GM18502 (cell line): ENCODE measurements around the gene MED13L.
"Not testable (repeated sequence)": the region's sequence is repeated elsewhere in the genome, so short reads cannot be mapped to it uniquely, and the experiment has no call there.

Experiments used
- ATAC-seq: cut with Tn5 transposase; IDR thresholded peaks from one replicate; pipeline ENCODE4 v1.9.1; 2021; ENCODE audit warnings: mild to moderate bottlenecking; ENCODE audit not compliant: unreplicated experiment, poor library complexity

Gene MED13L

GRCh38 chr12:115993737-115994136 is 283.8 kb downstream of the MED13L start:
- no peak for ATAC-seq

GRCh38 chr12:115990241-115990640 is 287.3 kb downstream of the MED13L start:
- ATAC-seq, result no peak

- no peak for ATAC-seq
These were observed 288.6 kb downstream of the MED13L start for GRCh38 chr12:115988625-115989563.

GRCh38 chr12:115988212-115988611 is 289.3 kb downstream of the MED13L start:
- ATAC-seq, result no peak

GRCh38 chr12:115984616-115985015 is 292.9 kb downstream of the MED13L start:
- ATAC-seq, result no peak

GRCh38 chr12:115983226-115983798 is 294.2 kb downstream of the MED13L start:
- ATAC-seq, result no peak

- ATAC-seq, result no peak
These were observed 297.2 kb downstream of the MED13L start for GRCh38 chr12:115980339-115980738.

- no peak for ATAC-seq
These were observed 297.6 kb downstream of the MED13L start for GRCh38 chr12:115979851-115980250.

GRCh38 chr12:115979351-115979750 is 298.1 kb downstream of the MED13L start:
- no peak for ATAC-seq

- not testable (repeated sequence) for ATAC-seq
These were observed 300.7 kb downstream of the MED13L start for GRCh38 chr12:115976829-115977228.

GRCh38 chr12:115975411-115975810 is 302.1 kb downstream of the MED13L start:
- no peak for ATAC-seq

GRCh38 chr12:115973968-115974724 is 303.3 kb downstream of the MED13L start:
- ATAC-seq, result no peak

GRCh38 chr12:115973066-115973465 is 304.4 kb downstream of the MED13L start:
- ATAC-seq, result no peak

GRCh38 chr12:115972241-115972640 is 305.3 kb downstream of the MED13L start:
- no peak for ATAC-seq

GRCh38 chr12:115968211-115968610 is 309.3 kb downstream of the MED13L start:
- no peak for ATAC-seq

- ATAC-seq, result no peak
These were observed 311.1 kb downstream of the MED13L start for GRCh38 chr12:115966376-115966775.

- no peak for ATAC-seq
These were observed 312.9 kb downstream of the MED13L start for GRCh38 chr12:115964626-115965025.

GRCh38 chr12:115964214-115964613 is 313.3 kb downstream of the MED13L start:
- ATAC-seq, result no peak

GRCh38 chr12:115962216-115962615 is 315.3 kb downstream of the MED13L start:
- no peak for ATAC-seq

GRCh38 chr12:115960868-115961802 is 316.4 kb downstream of the MED13L start:
- no peak for ATAC-seq
